K562 (cell line): ENCODE results near the gene GATB. TPM values are rescaled to one million over a fixed set of nuclear protein-coding genes. Genes with fewer than 3 reads are reported as not detected.

Source experiments
- ARID2 ChIP-seq: fragments of 450-650 bp; IDR thresholded peaks from 2 replicates; pipeline ENCODE4 v1.6.1; 2017; ENCODE audit warnings: antibody characterized with exemption, mild to moderate bottlenecking
- CBFA2T3 ChIP-seq: fragments of 450-650 bp; IDR thresholded peaks from 2 replicates; pipeline ENCODE4 v1.6.1; 2017
- CEBPG ChIP-seq, 3 experiments: fragments of 200-800 bp in 1 of 3; sonication (Bioruptor generic) in 1 of 3; sonication (generic) in 1 of 3; formaldehyde crosslinking in 1 of 3; IDR thresholded peaks in 2 of 3; conservative IDR thresholded peaks in 1 of 3; 2 replicates each; pipeline versions ENCODE4 v1.6.1 to v1.8.0; 2016 to 2022; ENCODE audit warnings: missing compliant biosample characterization in 2 of 3, missing genetic modification characterization in 2 of 3, mild to moderate bottlenecking in 1 of 3, missing genetic modification reagents in 1 of 3
- HNRNPH1 ChIP-seq: fragments of 200-400 bp; formaldehyde crosslinking; optimal IDR thresholded peaks from 2 replicates; pipeline ENCODE3; 2017; ENCODE audit warnings: low read depth, mild to moderate bottlenecking, low read length, moderate library complexity
- MYNN ChIP-seq, 2 experiments: sonication (generic); formaldehyde crosslinking in 1 of 2; IDR thresholded peaks; 2 replicates each; pipeline versions ENCODE4 v1.5.0 to v1.6.1; 2016 to 2020; ENCODE audit warnings: antibody characterized with exemption in 1 of 2, missing genetic modification reagents in 1 of 2
- NEUROD1 ChIP-seq: fragments of 150-350 bp; IDR thresholded peaks from 2 replicates; pipeline ENCODE4 v1.6.1; 2014; ENCODE audit warnings: borderline replicate concordance, low read length, low read depth; ENCODE audit not compliant: partially characterized antibody
- OTX1 ChIP-seq: fragments of 450-650 bp; formaldehyde crosslinking; IDR thresholded peaks from 2 replicates; pipeline ENCODE4 v1.4.0; 2022; ENCODE audit warnings: mild to moderate bottlenecking
- POLR2AphosphoS5 ChIP-seq: IDR thresholded peaks from 2 replicates; pipeline ENCODE4 v1.6.1; 2011; ENCODE audit warnings: mild to moderate bottlenecking, low read depth, low read length, moderate library complexity; ENCODE audit not compliant: control insufficient read depth, insufficient read depth
- POLR3G ChIP-seq: IDR thresholded peaks from 2 replicates; pipeline ENCODE4 v1.6.1; 2011; ENCODE audit not compliant: insufficient read length, insufficient replicate concordance; ENCODE audit errors: extremely low read depth
- SMARCC2 ChIP-seq: fragments of 450-650 bp; IDR thresholded peaks from 2 replicates; pipeline ENCODE4 v1.6.1; 2017; ENCODE audit warnings: antibody characterized with exemption, moderate library complexity, mild to moderate bottlenecking, low read depth
- SOX6 ChIP-seq: fragments of 450-650 bp; IDR thresholded peaks from 2 replicates; pipeline ENCODE4 v1.6.1; 2014; ENCODE audit warnings: mild to moderate bottlenecking
- TAL1 ChIP-seq: fragments of 450-650 bp; IDR thresholded peaks from 2 replicates; pipeline ENCODE4 v1.6.1; 2016; ENCODE audit warnings: mild to moderate bottlenecking
- ZBTB7A ChIP-seq: IDR thresholded peaks from 2 replicates; pipeline ENCODE4 v1.6.1; 2011; ENCODE audit warnings: low read depth, mild to moderate bottlenecking, low read length, moderate library complexity, borderline replicate concordance; ENCODE audit not compliant: control insufficient read depth
- ZNF253 ChIP-seq: fragments of 250-450 bp; sonication (Bioruptor Pico); conservative IDR thresholded peaks from 2 replicates; pipeline ENCODE4 v1.6.1; 2021; ENCODE audit warnings: mild to moderate bottlenecking
- ZNF79 ChIP-seq: fragments of 250-450 bp; sonication (Bioruptor Pico); IDR thresholded peaks from 2 replicates; pipeline ENCODE4 v1.4.0; 2020; ENCODE audit warnings: low read depth, mild to moderate bottlenecking, moderate library complexity
- polyA plus RNA-seq, 8 experiments: library from polyadenylated mRNA; depleted of rRNA in 4 of 8; stranded (reverse) in 5 of 8; unstranded in 3 of 8; fragments of >200 nt; fragmentation: Nextera tagmentation in 2 of 8; fragmentation: Illumina TruSeq in 1 of 8; extraction: Ambion mirVana in 2 of 8; extraction: Trizol in 1 of 8; gene quantifications; 2 replicates each; pipeline versions ENCODE4 v1.2.1 to v1.2.3, GENCODE V29; 2011 to 2014; ENCODE audit warnings: inconsistent platforms in 1 of 8, missing spikeins in 1 of 8
- total RNA-seq, 7 experiments: library from RNA; depleted of rRNA in 6 of 7; stranded (reverse); fragments of >200 nt in 6 of 7; fragmentation: Illumina TruSeq in 2 of 7; extraction: Trizol in 2 of 7; gene quantifications; 2 replicates each; pipeline versions ENCODE4 v1.2.1 to v1.2.3, GENCODE V29; 2011 to 2021; ENCODE audit warnings: low replicate concordance in 1 of 7
- TF ChIP-seq, protein P1 (sequence below): conservative IDR thresholded peaks from 2 replicates; pipeline ENCODE4 v1.6.1; 2011; ENCODE audit warnings: low read depth, mild to moderate bottlenecking, low read length; ENCODE audit not compliant: control insufficient read depth
- TF ChIP-seq, protein P2 (sequence below): fragments of 150-350 bp; conservative IDR thresholded peaks from 2 replicates; pipeline ENCODE4 v1.6.1; 2014; ENCODE audit warnings: low read length
- TF ChIP-seq, protein P3 (sequence below), 2 experiments: IDR thresholded peaks; 2 replicates each; pipeline ENCODE4 v1.6.1; 2011; ENCODE audit warnings: borderline replicate concordance in 1 of 2, control low read depth in 1 of 2, low read depth in 1 of 2, low read length in 1 of 2, mild to moderate bottlenecking in 1 of 2, mixed read lengths in 1 of 2, moderate library complexity in 1 of 2; ENCODE audit not compliant: insufficient read depth in 1 of 2, insufficient read length in 1 of 2, poor library complexity in 1 of 2, severe bottlenecking in 1 of 2; ENCODE audit errors: extremely low read depth in 1 of 2
- TF ChIP-seq, protein P4 (sequence below): sonication (generic); formaldehyde crosslinking; IDR thresholded peaks from 2 replicates; pipeline ENCODE4 v1.8.1; 2023; ENCODE audit warnings: mild to moderate bottlenecking, missing genetic modification reagents

The GATB gene
- total and polyA plus RNA-seq, 9 of the 15 experiments (the other 6 are each of a cell fraction or from before 2014, with no cell fraction given): 15.3 to 31.8 (median 26.2) TPM

DNA sequence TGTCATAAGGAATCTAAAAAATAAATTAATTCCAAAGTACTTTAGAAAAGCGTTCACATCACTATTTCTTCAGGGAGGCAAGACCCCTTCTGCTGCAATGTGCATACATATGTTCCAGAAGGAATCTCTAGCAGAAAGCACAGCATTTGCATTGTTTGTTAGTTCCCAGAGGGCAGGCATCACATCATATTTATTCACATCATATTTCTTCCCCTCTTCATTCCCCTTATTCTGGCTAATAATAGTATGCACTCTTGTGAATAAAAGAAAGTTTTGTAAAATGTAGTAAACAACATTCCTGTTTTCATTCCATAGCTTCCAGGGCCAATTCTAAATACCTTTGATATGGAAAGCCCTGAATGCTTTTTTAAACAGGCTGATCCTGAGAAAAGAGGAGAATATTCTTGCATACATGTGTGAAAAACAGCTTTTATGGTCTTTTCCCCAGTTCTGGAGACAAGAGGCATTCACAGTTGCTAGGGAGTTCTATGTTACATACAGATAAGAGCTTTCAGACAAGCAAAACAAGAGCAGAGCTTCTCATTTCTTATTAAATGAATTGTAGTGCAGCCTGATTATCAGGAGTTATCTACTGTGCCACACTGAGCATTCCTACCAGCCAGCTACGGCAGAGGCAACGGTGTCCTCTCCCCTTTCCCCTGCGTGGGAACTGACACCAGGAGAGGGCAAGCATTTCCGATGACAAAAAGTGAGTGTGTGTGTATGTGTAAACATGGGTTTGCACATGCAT lies 15.2 kb downstream of the GATB start (continued):
- TF ChIP-seq HNRNPH1: no peak
- peak; percentile 65 for TF ChIP-seq TAL1
- TF ChIP-seq OTX1 (CRISPR knock-in tag): no peak
- peak; percentile 86 for TF ChIP-seq CBFA2T3
- 0 out of 2 replicates have a peak, but pooled peaks have one; percentile 52 for TF ChIP-seq MYNN (IDR thresholded peaks at IDR 0.05)
- no peak for TF ChIP-seq MYNN (CRISPR knock-in tag; IDR thresholded peaks at IDR 0.05)
- TF ChIP-seq ARID2: no peak
- peak; percentile 48; the same call in 1 of the 2 replicates for TF ChIP-seq SMARCC2
- TF ChIP-seq, protein P1, sequence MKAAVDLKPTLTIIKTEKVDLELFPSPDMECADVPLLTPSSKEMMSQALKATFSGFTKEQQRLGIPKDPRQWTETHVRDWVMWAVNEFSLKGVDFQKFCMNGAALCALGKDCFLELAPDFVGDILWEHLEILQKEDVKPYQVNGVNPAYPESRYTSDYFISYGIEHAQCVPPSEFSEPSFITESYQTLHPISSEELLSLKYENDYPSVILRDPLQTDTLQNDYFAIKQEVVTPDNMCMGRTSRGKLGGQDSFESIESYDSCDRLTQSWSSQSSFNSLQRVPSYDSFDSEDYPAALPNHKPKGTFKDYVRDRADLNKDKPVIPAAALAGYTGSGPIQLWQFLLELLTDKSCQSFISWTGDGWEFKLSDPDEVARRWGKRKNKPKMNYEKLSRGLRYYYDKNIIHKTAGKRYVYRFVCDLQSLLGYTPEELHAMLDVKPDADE: no peak
- TF ChIP-seq ZBTB7A: no peak
- peak; percentile 57 for TF ChIP-seq SOX6
- TF ChIP-seq POLR3G: no peak
- TF ChIP-seq CEBPG (CRISPR knock-in tag; IDR thresholded peaks at IDR 0.05): no peak
- no peak for TF ChIP-seq CEBPG (tag; conservative IDR thresholded peaks at IDR 0.05 in 1 of 2, IDR thresholded peaks at IDR 0.05 in 1 of 2)
- TF ChIP-seq, protein P2, sequence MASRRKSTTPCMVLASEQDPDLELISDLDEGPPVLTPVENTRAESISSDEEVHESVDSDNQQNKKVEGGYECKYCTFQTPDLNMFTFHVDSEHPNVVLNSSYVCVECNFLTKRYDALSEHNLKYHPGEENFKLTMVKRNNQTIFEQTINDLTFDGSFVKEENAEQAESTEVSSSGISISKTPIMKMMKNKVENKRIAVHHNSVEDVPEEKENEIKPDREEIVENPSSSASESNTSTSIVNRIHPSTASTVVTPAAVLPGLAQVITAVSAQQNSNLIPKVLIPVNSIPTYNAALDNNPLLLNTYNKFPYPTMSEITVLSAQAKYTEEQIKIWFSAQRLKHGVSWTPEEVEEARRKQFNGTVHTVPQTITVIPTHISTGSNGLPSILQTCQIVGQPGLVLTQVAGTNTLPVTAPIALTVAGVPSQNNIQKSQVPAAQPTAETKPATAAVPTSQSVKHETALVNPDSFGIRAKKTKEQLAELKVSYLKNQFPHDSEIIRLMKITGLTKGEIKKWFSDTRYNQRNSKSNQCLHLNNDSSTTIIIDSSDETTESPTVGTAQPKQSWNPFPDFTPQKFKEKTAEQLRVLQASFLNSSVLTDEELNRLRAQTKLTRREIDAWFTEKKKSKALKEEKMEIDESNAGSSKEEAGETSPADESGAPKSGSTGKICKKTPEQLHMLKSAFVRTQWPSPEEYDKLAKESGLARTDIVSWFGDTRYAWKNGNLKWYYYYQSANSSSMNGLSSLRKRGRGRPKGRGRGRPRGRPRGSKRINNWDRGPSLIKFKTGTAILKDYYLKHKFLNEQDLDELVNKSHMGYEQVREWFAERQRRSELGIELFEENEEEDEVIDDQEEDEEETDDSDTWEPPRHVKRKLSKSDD: no peak
- TF ChIP-seq, protein P3, sequence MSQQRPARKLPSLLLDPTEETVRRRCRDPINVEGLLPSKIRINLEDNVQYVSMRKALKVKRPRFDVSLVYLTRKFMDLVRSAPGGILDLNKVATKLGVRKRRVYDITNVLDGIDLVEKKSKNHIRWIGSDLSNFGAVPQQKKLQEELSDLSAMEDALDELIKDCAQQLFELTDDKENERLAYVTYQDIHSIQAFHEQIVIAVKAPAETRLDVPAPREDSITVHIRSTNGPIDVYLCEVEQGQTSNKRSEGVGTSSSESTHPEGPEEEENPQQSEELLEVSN (IDR thresholded peaks at IDR 0.05; ENCODE audit: borderline replicate concordance in 1 of 2, extremely low read depth in 1 of 2, insufficient read depth in 1 of 2, insufficient read length in 1 of 2, low read depth in 1 of 2, low read length in 1 of 2, poor library complexity in 1 of 2, severe bottlenecking in 1 of 2): no peak
- TF ChIP-seq POLR2AphosphoS5: no peak
- peak; percentile 31 for TF ChIP-seq NEUROD1
- TF ChIP-seq ZNF253 (CRISPR knock-in tag): no peak
- TF ChIP-seq, protein P4, sequence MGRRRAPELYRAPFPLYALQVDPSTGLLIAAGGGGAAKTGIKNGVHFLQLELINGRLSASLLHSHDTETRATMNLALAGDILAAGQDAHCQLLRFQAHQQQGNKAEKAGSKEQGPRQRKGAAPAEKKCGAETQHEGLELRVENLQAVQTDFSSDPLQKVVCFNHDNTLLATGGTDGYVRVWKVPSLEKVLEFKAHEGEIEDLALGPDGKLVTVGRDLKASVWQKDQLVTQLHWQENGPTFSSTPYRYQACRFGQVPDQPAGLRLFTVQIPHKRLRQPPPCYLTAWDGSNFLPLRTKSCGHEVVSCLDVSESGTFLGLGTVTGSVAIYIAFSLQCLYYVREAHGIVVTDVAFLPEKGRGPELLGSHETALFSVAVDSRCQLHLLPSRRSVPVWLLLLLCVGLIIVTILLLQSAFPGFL (CRISPR knock-in tag): no peak
- no peak for TF ChIP-seq ZNF79 (CRISPR knock-in tag)
